GM13977 (cell line): Measurements from ENCODE around the gene FITM1.

ENCODE experiments used
- DNase-seq: peaks from one replicate; pipeline ENCODE4 v3.0.0; 2012; ENCODE audit warnings: low spot score
- in situ Hi-C: fragments of 300-500 bp; cut with MboI; formaldehyde crosslinking; loops from one replicate; pipeline ENCODE4 v1.12.0; 2022; ENCODE audit warnings: low sequenced_read_pairs, low pct_unique_long_range_greater_than_20kb, mixed read lengths, inconsistent platforms; ENCODE audit not compliant: unreplicated experiment
- TF ChIP-seq, protein P1 (sequence below): IDR thresholded peaks from 2 replicates; pipeline ENCODE4 v1.5.1; 2012; ENCODE audit warnings: mild to moderate bottlenecking, control low read depth; ENCODE audit not compliant: insufficient read depth; ENCODE audit errors: extremely low read depth, missing control alignments

The FITM1 gene

DNA sequence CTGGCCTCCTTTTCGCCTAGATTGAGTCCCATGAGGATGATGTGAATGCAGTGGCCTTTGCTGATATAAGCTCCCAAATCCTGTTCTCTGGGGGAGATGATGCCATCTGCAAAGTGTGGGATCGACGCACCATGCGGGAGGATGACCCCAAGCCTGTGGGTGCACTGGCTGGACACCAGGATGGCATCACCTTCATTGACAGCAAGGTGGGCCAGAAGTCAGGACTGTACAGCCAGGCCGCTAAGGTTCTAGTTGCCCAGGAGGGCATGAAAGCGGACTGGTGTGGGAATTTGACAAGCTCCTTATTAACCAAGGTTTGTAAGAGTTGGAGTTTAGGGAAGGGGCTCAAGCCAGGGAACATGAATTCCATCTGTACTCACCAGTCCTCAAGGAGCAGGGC, 10.8 kb upstream of the FITM1 start:
- in situ Hi-C loops: no loop called here
- TF ChIP-seq, protein P1, sequence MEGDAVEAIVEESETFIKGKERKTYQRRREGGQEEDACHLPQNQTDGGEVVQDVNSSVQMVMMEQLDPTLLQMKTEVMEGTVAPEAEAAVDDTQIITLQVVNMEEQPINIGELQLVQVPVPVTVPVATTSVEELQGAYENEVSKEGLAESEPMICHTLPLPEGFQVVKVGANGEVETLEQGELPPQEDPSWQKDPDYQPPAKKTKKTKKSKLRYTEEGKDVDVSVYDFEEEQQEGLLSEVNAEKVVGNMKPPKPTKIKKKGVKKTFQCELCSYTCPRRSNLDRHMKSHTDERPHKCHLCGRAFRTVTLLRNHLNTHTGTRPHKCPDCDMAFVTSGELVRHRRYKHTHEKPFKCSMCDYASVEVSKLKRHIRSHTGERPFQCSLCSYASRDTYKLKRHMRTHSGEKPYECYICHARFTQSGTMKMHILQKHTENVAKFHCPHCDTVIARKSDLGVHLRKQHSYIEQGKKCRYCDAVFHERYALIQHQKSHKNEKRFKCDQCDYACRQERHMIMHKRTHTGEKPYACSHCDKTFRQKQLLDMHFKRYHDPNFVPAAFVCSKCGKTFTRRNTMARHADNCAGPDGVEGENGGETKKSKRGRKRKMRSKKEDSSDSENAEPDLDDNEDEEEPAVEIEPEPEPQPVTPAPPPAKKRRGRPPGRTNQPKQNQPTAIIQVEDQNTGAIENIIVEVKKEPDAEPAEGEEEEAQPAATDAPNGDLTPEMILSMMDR: no peak

GRCh38 chr14:24121210-24121609, 9.2 kb upstream of the FITM1 start:
- DNase-seq: no peak

More for the DNA sequence above, 10.8 kb upstream of the FITM1 start:
- no peak for DNase-seq

GRCh38 chr14:24122416-24122815, 8.0 kb upstream of the FITM1 start:
- no peak for DNase-seq
- in situ Hi-C loops: no loop called here
- TF ChIP-seq, protein P1: no peak

More at GRCh38 chr14:24121210-24121609, 9.2 kb upstream of the FITM1 start:
- in situ Hi-C loops: no loop called here
- TF ChIP-seq, protein P1: no peak

- TF ChIP-seq, protein P1: no peak
- in situ Hi-C loops: no loop called here
- no peak for DNase-seq
These were observed 7.6 kb upstream of the FITM1 start for GRCh38 chr14:24122898-24123297.

GRCh38 chr14:24123424-24124417, 6.7 kb upstream of the FITM1 start:
- in situ Hi-C loops: no loop called here
- DNase-seq: no peak
- TF ChIP-seq, protein P1: no peak

- TF ChIP-seq, protein P1: no peak
- no peak for DNase-seq
- in situ Hi-C loops: no loop called here
These were observed 3.5 kb upstream of the FITM1 start for GRCh38 chr14:24126939-24127338.
